Measurements from ENCODE around the gene ADAD2.

The ADAD2 gene

DNA sequence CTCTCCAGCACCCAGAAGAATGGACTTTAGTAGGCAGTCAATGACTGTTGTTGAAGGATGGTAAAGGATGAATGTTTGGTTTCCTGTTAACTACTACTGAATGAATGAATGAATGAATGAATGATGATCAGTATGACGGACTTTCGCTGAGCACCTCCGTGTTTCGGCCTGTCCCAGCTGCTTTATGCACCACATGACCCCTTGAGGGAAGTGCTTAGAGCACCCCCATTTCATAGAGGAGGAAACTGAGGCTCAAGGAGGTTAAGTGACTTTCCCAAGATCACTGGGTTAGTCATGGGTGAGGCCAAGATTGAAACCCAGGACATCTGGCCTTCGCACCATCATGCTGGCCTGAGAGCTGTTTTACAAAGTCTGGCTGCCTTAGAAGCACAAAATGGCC lies 42.0 kb downstream of the ADAD2 start:
- no peak for DNase-seq (ENCODE audit: low spot score)
- Mint-ChIP-seq H3K27ac (no peak overlapping the region), H3K36me3 (ENCODE audit: low read depth) (no peaks in the 10 kb centered on the region), H3K27me3 (ENCODE audit: low read depth) (peaks cover 9% of the 10 kb centered on the region), H3K9me3 (no peaks in the 10 kb centered on the region), H3K4me3 (no peak overlapping the region), H3K4me1 (ENCODE audit: low read depth) (no peaks in the 10 kb centered on the region)

DNA sequence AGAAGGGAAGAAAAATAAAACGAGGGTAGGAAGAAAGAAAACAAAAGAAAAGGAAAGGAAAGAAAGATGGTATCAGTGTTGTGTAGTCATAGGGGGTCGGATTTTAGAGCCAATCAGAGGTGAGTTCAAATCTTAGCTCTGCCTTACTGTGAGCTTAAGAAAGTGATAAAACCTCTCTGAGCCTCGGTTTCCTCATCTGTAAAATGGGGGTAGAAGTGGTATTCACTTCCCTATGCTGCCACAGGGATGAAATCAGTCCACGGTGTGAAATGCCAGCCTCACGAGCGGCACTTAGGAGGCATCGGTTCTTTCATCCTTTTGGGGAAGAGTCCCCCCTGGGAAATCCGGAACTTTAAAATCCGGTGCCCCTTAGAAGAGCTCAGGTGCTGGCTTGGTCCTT lies 42.8 kb downstream of the ADAD2 start:
- Mint-ChIP-seq H3K4me3 (no peak overlapping the region), H3K36me3 (ENCODE audit: low read depth) (no peaks in the 10 kb centered on the region)

DNA sequence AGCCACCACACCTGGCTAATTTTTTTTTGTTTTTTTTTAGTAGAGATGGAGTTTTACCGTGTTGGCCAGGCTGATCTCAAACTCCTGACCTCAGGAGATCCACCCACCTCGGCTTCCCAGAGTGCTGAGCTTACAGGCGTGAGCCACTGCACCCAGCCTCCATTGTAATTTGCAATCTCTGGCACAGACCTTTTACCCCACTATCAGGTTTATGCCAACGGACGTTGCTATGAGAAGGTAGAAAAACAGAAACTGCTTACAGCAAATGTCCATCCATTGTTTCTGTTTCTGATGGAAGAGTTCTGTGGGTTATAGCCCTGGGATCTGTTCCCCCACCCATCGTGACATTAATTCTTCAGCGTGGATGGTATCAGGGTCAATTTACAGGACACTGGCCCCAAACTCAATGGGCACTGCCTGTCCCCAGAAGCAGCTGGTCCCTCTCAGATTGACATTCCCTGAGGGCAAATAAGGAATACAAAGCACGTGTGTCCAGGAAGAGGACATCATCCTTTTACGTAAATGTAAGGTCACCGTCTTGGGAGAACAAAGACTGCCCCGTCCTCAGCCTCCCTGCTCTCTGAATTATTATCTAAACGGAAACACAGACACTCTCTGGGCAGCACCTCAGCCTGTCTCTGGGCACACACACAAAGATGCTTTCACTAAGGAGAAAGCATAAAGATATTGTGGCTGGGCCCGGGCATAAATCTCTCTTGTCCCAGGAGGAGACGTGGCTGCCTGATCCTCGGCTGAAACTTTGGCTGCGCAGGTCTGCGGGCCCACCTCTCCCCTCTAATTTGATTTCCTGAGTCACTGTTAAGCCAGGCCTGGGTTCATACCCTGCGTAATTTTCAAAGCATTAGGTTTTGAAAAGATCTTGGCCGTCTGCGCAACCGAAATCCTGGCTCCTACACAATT lies 43.6 kb downstream of the ADAD2 start:
- Mint-ChIP-seq H3K36me3 (ENCODE audit: low read depth) (no peaks in the 10 kb centered on the region), H3K9me3 (no peaks in the 10 kb centered on the region), H3K27me3 (ENCODE audit: low read depth) (peaks cover 13% of the 10 kb centered on the region), H3K4me1 (ENCODE audit: low read depth) (no peaks in the 10 kb centered on the region), H3K27ac (no peak overlapping the region), H3K4me3 (no peak overlapping the region)
- DNase-seq (ENCODE audit: low spot score), result no peak

More for the DNA sequence above, 42.8 kb downstream of the ADAD2 start:
- DNase-seq (ENCODE audit: low spot score), result no peak
- Mint-ChIP-seq H3K27ac (no peak overlapping the region), H3K9me3 (no peaks in the 10 kb centered on the region), H3K4me1 (ENCODE audit: low read depth) (no peaks in the 10 kb centered on the region), H3K27me3 (ENCODE audit: low read depth) (peaks cover 10% of the 10 kb centered on the region)

DNA sequence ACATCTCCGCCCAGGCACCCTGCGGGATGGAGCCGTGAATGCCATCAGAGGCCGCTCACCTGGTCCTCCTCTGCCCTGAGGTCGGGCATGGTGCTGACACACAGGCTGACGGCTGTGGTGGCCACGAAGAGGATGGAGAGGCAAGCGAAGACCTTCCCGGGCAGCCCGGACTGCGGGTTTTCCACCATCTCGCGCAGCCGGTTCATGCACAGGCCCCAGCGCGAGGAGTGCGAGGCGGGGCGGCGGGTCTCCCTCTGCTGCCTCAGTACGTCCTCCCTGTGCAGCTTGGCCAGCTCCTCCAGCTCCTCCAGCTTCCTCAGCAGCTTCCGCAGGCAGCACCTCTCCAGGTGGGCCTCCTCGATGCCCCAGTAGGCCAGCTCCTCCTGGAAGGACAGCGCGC lies 45.7 kb downstream of the ADAD2 start:
- no peaks in the 10 kb centered on the region for H3K36me3 Mint-ChIP-seq (ENCODE audit: low read depth)
- no peaks in the 10 kb centered on the region for H3K9me3 Mint-ChIP-seq
- no peak overlapping the region for H3K27ac Mint-ChIP-seq
- no peak overlapping the region for H3K4me3 Mint-ChIP-seq
- H3K27me3 Mint-ChIP-seq (ENCODE audit: low read depth), result peaks cover 23% of the 10 kb centered on the region
- H3K4me1 Mint-ChIP-seq (ENCODE audit: low read depth), result no peaks in the 10 kb centered on the region
- DNase-seq (ENCODE audit: low spot score), result no peak

DNA sequence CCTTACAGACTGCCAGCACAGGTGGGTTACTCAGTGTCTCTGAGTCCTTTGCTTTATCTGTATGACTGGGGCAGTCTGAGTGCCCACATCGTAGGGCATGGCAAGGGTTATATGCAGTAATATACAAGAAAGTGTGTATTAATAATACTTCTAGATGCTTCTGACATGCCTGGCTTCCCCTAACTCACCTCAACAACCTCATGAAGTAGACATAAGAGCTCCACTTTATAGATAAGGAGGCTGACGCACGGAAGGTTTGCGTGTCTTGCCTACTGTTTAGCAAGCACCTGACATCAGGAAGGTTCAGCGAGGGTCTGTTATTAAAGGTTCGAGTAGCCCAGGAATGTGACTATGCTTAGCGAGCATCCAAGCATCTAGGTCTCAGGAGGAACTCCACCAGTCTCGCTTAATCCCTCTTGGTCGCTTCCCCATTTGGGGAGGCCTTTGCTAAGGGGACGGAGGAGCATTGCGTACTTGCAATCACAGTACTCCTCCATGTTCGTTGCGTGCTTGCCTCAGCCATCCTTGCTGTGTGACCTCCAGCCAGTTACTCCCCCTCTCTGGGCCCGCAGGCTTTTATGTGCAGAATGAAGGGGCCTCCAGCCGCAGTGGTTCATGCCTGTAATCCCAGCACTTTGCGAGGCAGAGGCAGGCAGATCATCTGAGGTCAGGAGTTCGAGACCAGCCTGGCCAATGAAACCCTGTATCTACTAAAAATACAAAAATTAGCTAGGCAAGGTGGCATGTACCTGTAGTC lies 47.2 kb downstream of the ADAD2 start:
- no peak overlapping the region for H3K27ac Mint-ChIP-seq
- no peak for DNase-seq (ENCODE audit: low spot score)
- H3K36me3 Mint-ChIP-seq (ENCODE audit: low read depth), result no peaks in the 10 kb centered on the region
- H3K4me1 Mint-ChIP-seq (ENCODE audit: low read depth), result no peaks in the 10 kb centered on the region
- peaks cover 23% of the 10 kb centered on the region for H3K27me3 Mint-ChIP-seq (ENCODE audit: low read depth)
- no peak overlapping the region for H3K4me3 Mint-ChIP-seq
- H3K9me3 Mint-ChIP-seq, result no peaks in the 10 kb centered on the region

DNA sequence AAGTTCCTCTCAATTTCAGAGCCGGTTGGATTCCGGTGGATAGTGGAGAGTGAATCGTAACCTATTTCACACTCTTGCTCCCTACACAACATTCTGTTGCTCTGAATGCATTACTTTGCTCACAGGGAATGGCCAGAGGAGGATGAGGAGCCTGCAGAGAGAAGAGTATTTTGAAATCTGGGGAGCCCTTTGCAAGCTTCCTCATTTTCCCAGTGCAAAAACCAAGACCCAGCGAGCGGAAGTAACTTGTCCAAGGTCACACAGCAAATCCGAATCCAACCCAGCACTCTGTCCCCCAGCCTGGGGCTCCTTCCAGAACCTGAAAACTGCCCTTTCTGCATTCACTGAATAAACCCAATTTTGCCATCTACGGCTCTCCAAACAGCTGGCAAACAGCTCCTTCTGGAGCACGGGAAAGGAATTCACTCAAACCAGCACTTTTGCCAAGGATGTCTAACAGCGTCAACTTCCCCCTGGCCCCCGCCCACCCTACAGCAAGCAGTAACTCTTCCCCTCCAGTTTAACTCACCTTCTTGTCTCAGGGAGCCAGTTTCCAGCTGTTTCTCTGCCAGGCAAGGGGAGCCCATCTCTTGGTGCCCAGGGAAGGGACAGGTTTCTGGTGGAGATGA lies 48.3 kb downstream of the ADAD2 start:
- Mint-ChIP-seq H3K36me3 (ENCODE audit: low read depth) (no peaks in the 10 kb centered on the region), H3K4me3 (no peak overlapping the region), H3K9me3 (no peaks in the 10 kb centered on the region), H3K27ac (no peak overlapping the region), H3K4me1 (ENCODE audit: low read depth) (no peaks in the 10 kb centered on the region), H3K27me3 (ENCODE audit: low read depth) (peaks cover 23% of the 10 kb centered on the region)
- DNase-seq (ENCODE audit: low spot score), result no peak

DNA sequence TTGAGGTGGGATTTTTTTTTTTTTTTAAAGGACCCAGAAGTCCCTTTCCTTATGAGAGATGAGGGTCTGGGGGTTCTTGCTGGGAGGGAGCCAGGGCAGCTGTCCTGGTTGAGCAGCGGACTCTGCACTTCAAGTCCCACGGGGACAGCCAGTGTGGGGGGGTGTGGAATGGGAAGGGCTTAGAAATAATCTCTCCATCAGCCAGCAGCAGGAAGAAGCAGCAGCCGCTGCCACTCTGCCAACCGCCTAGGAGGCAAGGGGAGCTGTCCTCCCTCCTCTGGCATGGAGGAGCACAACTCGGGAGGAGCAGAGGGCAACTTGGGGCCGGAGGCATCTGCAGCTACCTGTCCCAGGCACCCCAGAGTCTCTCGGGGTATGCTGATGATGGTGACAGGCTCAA lies 49.0 kb downstream of the ADAD2 start, which contains the start of gene KCNG4:
Gene KCNG4 (minus strand): TSS at position 104 of the 400 bp plus-strand sequence. CDS start 2,527 bp downstream, outside the sequence.
- no peak within 1 kb of the TSS for H3K4me3 Mint-ChIP-seq
- DNase-seq (ENCODE audit: low spot score), result no peak
- H3K4me1 Mint-ChIP-seq (ENCODE audit: low read depth), result no peaks in the 10 kb centered on the region
- no peak within 1 kb of the TSS for H3K27ac Mint-ChIP-seq
- peaks cover 23% of the 10 kb centered on the region for H3K27me3 Mint-ChIP-seq (ENCODE audit: low read depth)
- H3K36me3 Mint-ChIP-seq (ENCODE audit: low read depth), result no peaks in the 10 kb centered on the region
- H3K9me3 Mint-ChIP-seq, result no peaks in the 10 kb centered on the region

DNA sequence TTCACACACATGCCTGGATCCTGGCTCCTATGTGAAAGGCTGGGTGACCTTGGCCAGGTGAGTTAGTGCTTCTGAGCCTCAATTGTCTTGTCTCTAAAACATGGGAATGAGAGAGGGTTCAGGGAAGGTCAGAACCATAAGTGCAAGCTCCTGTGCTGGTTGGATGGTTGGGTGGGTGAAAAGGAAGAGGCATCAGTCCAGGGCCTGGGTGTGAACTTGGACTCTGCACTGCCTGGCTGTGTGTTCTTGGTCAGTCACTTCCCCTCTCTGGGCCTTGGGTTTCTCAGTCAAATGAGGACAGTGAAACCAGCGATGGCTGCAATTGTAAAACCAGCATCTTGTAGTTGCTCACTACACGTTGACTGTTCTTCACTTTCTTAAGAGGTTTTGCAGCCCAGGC lies 49.5 kb downstream of the ADAD2 start:
- H3K9me3 Mint-ChIP-seq, result no peaks in the 10 kb centered on the region
- DNase-seq (ENCODE audit: low spot score), result no peak
- no peaks in the 10 kb centered on the region for H3K4me1 Mint-ChIP-seq (ENCODE audit: low read depth)
- peaks cover 23% of the 10 kb centered on the region for H3K27me3 Mint-ChIP-seq (ENCODE audit: low read depth)
- no peaks in the 10 kb centered on the region for H3K36me3 Mint-ChIP-seq (ENCODE audit: low read depth)
- H3K4me3 Mint-ChIP-seq, result no peak overlapping the region
- H3K27ac Mint-ChIP-seq, result no peak overlapping the region

DNA sequence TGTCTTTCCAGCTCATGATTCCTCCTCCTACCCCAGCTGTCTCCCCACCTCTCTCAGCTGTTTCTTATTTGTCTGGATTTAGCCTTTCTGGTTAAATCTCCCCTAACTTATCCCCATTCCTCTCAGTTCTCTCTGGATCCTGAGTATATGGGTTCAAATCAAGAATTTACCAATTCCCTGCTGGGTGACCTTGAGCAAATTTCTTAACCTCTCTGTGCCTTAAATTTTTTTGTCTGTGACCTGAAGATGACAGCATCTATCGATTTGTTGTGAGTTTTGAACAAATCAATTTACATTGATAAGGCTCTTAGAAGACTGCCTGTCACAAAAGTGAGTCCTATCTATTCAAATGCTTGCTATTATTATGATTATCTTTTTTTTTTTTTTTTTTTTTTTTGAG lies 50.8 kb downstream of the ADAD2 start:
- no peaks in the 10 kb centered on the region for H3K36me3 Mint-ChIP-seq (ENCODE audit: low read depth)
- H3K4me1 Mint-ChIP-seq (ENCODE audit: low read depth), result no peaks in the 10 kb centered on the region
- H3K9me3 Mint-ChIP-seq, result no peaks in the 10 kb centered on the region
- H3K4me3 Mint-ChIP-seq, result no peak overlapping the region
- H3K27ac Mint-ChIP-seq, result no peak overlapping the region
- no peak for DNase-seq (ENCODE audit: low spot score)
- H3K27me3 Mint-ChIP-seq (ENCODE audit: low read depth), result peaks cover 23% of the 10 kb centered on the region

DNA sequence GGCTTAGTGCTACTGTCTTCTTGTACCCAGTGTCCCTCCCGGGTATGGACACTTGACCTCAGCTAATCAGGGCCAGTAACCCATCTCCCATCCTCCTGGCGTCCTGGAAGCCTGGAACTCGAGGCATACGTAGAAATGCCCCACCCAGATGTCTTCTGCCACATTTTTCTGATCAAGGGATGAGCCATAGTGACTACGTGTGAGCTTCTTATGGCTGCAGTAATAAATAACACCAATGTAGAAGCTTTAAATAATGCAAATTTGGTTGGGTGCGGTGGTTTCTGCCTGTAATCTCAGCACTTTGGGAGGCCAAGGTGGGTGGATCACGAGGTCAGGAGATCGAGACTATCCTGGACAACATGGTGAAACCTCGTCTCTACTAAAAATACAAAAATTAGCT lies 51.9 kb downstream of the ADAD2 start:
- no peak for DNase-seq (ENCODE audit: low spot score)
- H3K4me3 Mint-ChIP-seq, result no peak overlapping the region
- H3K27ac Mint-ChIP-seq, result no peak overlapping the region
- H3K27me3 Mint-ChIP-seq (ENCODE audit: low read depth), result peaks cover 23% of the 10 kb centered on the region
- H3K9me3 Mint-ChIP-seq, result no peaks in the 10 kb centered on the region
- H3K4me1 Mint-ChIP-seq (ENCODE audit: low read depth), result no peaks in the 10 kb centered on the region
- H3K36me3 Mint-ChIP-seq (ENCODE audit: low read depth), result no peaks in the 10 kb centered on the region

DNA sequence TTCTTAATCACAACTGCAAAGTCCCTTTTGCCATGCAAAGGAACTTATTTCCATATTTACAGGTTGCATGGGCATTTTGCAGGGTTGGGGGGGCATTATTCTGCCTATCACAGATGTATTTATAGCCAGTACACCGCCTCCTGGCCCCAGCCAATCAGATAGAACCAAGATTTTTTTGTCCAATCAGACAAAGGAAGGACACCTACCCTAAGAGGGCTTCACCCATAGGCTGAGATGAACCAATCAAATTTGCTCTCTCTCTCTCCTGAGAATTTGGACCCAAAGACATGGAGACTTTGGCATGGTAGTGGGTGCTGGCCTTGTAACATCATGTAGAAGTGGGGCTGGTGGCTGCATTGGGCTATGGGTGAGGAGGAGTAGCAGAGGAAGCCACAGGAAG lies 52.8 kb downstream of the ADAD2 start:
- Mint-ChIP-seq H3K36me3 (ENCODE audit: low read depth) (no peaks in the 10 kb centered on the region), H3K27ac (no peak overlapping the region), H3K27me3 (ENCODE audit: low read depth) (peaks cover 21% of the 10 kb centered on the region), H3K4me3 (no peak overlapping the region), H3K9me3 (no peaks in the 10 kb centered on the region), H3K4me1 (ENCODE audit: low read depth) (no peaks in the 10 kb centered on the region)
- no peak for DNase-seq (ENCODE audit: low spot score)

DNA sequence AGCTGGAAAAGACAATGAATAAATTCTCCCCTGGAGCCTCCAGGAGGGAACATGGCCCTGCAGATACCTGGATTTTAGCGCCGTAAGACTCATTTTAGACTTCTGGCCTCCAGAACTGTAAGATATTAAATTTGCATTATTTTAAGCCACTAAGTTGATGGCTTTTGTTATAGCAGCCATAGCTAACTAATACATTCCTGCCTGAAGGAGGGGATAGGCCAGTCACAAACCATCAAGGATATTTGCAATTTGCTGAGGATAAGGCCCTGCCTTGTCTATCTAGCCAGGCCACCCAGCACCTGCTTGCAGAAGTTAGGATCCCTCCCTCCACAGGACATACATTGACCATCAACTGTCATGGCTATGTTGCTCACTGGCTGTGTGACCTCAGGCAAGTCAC lies 53.8 kb downstream of the ADAD2 start:
- no peak overlapping the region for H3K4me3 Mint-ChIP-seq
- no peak overlapping the region for H3K27ac Mint-ChIP-seq
- H3K27me3 Mint-ChIP-seq (ENCODE audit: low read depth), result peaks cover 17% of the 10 kb centered on the region
- H3K9me3 Mint-ChIP-seq, result no peaks in the 10 kb centered on the region
- H3K36me3 Mint-ChIP-seq (ENCODE audit: low read depth), result no peaks in the 10 kb centered on the region
- DNase-seq (ENCODE audit: low spot score), result no peak
- no peaks in the 10 kb centered on the region for H3K4me1 Mint-ChIP-seq (ENCODE audit: low read depth)

DNA sequence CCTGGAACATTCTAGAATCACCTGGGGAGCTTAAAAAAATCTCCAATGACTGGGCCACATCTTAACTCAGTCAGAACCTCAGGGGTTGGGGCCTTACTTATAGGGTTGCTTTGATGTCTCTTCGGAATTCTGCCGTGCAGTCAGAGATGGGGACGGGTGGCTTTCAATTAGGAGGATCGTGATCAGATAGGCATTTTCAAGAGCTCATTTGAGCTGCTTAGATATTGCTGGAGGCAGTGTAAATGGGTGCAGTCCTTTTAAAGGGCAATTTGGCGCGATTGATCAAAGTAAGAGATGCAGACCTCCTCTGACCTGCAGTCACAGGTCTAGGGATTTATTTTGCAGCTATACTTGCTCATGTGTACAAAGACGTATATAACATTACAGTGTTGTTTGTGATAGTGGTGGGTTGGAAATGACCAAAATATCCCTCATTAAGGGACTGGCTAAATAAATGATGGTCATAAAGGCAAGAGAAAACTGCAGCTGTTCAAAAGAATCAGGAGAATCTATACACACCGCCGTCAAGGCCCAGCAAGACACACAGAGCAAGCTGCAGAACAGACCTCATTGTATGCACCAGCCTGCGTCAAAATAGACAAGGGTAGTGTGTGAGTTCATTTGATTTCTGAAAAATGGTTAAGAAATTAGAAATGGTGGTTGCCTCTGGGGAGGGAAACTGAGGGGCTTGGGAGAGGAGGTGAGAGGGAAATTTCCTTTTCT lies 55.2 kb downstream of the ADAD2 start:
- Mint-ChIP-seq H3K4me3 (no peak overlapping the region), H3K36me3 (ENCODE audit: low read depth) (no peaks in the 10 kb centered on the region), H3K27me3 (ENCODE audit: low read depth) (peaks cover 8% of the 10 kb centered on the region), H3K27ac (no peak overlapping the region), H3K9me3 (no peaks in the 10 kb centered on the region), H3K4me1 (ENCODE audit: low read depth) (no peaks in the 10 kb centered on the region)
- DNase-seq (ENCODE audit: low spot score), result no peak

Data from T-helper 2 cell treated with Interferon-gamma antibody and Interleukin-4, amounts not matched to agents 5 μg/mL and 100 μg/mL, for 36 hours (primary cell).